Activated CD4-positive, alpha-beta T cell treated with anti-CD3 and anti-CD28 coated beads for 1 hour (primary cell): ENCODE measurements around the gene CERS6.

ENCODE experiments used
- DNase-seq: peaks from one replicate; pipeline ENCODE4 v3.0.0-alpha.2; 2020

The CERS6 gene

DNA sequence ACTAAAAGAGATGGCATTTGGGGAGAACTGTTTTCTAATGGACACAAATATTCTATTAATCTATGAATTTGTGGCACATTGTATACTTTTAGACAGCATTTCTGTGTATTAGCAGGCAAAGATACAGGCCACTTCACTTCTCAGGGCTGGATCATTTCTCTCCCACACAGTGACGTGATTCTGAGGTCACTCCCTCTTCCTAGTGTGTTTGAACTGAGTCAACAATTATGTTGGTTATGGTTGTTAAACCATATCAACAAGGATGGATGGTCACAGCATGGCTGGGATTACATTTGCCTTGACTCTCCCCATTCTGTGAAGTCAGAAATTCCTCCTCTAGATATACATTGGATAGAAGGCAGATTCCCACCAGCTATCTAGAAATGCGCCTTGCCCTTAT is 358.0 kb downstream of the CERS6 start:
- DNase-seq, result no peak

DNA sequence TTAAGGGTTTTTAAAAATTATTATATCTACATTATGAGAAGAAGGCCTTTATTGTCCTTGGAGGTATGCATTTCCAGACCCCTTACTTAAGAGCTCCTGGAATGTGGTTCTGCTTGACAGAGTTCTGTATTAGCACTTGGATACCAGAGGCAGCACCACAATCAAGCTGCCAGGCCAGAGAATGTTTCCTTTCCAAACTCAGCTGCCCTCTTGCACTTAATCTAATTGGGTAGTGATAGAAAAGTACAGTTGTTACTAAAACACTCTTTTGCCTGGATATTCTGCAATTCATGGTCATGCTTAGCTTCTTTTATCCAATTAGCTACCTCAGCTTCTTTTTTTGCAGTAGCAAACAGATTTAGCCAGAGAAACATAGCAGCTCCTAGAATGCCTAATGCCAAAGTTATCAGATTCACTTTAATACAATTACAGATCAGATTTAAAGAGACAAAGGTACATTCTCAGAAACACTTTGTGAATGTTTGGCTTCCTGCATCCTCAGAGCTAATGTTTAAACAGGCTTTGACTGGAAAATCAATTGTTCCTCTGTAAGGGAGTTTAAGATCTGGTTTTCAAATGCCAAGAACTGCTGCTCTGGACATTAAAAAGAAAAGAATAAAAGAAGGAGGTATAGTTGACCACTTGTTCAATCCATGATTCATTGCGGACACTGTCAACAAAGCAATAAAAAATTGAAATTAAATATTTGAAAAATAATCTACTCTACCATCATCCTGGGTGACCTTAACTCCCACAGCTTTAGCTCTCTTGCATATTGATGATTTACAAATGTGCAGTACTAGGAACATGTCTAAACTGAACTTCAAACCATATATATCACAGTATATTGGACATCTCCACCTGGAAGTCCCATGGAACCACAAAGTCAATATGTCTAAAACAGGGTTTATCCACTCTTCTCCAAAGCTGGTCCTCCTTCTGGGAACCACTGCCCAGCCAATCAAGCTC is 359.2 kb downstream of the CERS6 start:
- DNase-seq, result no peak

DNA sequence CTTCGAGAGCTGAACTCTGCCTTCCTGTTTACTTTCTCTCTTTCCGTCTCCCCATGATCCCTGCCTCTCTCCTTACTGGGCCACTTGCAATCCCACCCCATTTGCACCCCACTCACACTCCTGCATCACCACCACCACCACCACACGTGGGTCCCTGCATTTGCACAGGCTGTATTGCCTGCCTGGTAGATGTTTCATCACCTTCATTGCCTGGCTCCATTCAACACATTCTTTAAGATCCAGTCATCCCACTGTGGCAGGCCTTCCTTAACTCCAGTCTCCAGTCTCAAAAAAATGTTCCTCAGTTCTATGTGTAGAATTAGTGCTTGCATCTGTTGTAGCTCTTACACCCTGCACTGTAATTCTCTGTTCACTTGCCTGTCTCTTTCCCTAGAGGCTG is 360.3 kb downstream of the CERS6 start:
- DNase-seq, result no peak

DNA sequence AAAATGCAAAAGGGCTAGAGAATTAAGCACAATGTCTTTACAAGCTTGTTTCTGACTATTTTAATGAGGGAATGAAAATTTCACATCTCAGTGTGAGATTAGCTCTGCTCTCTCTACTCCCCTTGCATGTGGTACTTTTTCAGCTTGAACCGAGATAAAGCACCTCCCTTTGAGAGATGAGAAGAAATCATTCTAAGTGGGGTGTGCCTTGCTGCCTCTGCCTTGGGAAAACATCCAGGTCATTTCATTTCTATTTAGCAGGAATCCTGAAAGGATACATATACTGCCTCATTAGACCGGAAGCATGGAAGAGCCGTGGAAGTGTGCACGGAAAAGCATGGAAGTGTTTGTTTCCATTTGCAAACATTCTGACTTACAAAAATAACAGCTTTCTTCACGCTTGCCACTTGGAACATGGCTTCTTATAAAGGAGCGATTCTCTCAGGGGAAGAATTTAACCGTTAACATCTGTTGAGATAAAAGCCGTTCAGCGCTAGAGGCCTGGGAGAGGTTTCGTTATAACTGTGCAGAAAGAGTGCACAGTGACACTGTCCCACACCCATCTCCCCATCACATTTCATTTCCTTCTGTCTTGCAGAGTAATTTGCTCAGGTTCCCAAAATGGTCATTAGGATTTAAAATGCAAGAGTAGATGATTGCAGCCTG is 363.1 kb downstream of the CERS6 start:
- no peak for DNase-seq

DNA sequence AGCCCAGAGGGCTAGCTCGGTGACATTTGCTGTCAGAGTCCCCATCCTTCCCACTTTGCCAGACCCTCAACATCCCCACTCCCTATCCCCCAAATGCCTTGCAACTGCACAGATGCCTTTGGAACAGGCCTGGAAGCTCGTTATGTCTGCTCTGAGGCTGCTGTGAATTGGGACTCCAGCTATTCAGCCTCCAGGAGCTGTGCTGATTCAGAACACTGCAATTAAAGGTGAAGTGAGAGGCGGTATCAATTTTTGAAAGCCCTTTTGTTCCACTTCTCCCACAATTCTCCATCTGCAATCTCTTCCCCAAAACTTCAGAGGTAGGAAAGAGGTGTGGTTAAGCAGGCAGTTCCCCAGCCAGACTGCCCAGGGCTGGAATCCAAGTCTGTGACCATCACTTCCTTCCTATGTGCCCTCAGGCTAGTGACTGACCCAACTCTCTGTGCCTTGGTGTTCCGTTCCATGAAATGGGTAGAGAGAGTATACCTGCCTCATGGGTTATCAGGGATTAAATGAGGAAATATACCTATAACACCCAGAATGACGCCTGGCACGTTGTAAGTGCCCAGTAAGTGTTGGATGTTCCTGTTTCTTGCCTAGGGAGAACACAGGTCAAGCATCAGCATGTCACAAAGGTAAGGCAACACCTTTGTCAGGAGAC is 363.9 kb downstream of the CERS6 start:
- no peak for DNase-seq

DNA sequence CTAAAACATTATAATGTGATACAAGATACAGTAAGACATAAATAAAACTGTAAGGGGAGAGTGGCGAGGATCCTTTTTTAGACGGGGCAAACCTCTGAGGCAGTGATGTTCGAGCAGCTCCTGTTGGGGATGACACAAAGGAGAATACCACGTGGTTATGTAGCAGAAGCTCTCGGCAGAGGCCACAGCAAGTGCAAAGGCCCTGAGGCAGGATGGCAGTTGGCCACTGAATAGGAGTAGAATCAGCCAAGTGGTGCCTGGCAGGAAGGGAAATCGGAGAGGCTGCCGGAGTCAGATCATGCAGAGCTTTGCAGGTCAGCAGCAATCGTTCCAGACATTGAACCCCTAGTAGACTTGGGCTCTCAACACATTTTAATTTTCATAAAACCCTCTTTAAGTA is 365.5 kb downstream of the CERS6 start:
- no peak for DNase-seq

DNA sequence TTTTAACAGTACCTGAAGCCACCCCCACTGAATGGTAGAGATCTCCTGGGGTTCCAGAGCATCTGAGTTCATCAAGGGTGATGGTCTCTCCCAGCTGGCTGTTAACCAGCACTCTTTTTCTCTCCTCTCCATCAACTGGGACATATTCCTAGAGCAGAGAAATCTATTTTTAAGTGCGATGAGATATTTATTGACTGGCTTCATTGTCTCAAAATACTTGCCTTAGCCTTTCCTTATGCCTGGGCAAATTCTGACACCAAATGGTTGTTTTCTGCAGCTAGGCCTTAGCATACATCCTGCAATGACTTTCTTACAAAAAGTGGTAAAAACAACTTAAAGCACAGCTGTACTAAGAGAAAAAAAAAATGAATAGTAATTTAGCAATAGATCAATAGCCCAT is 365.9 kb downstream of the CERS6 start:
- no peak for DNase-seq
